ENCODE measurements around the gene LRRC4B. TPM values are rescaled to one million over a fixed set of nuclear protein-coding genes. Genes with fewer than 3 reads are reported as not detected.
"Not testable (repeated sequence)": the region's sequence is repeated elsewhere in the genome, so short reads cannot be mapped to it uniquely, and the experiment has no call there.

Gene LRRC4B
- total and polyA plus RNA-seq, 12 donors = 0.07 to 24.1 (median 1.3) TPM

DNA sequence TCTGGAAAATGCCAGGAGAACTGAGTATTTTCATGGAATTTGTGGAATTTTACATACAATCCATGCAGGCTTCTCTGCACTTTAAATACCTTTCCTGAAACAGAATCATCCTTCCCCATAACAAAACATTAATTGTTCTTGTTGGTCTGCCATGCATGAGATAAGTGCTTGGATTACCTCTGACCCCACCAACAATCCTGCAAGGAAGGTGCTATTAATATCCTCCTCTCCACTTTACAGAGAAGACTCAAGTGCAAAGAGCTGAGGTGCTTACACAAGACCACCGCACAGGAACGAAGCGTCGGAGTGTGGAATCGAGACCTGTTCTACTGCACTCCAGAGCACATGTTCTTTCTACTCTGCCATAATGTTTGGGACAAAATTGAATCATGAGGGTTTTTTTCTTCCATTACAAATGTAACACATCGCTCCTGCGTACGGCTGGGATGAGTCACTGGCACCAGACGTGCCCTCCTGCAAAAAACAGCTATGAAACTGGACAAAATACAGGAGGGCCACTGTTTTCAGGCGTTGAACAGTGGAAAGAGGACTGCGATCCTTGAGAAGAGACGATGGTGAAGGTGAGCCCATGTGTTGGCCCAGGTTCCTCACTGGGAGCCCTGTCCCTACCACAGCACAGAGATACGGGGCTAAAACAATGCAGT, 12.9 kb upstream of the LRRC4B start:
- intact Hi-C loops (cut with DNase I) = no loop called here
- Histone ChIP-seq H3K4me1 (replicated peaks in 1 of 2) (no peaks in the 10 kb centered on the region), H3K27me3 (no peaks in the 10 kb centered on the region), H3K36me3 (replicated peaks in 1 of 2) (no peaks in the 10 kb centered on the region), H3K27ac (no peak overlapping the region), H3K9me3 (replicated peaks in 1 of 3) (no peaks in the 10 kb centered on the region), H3K4me3 (no peak overlapping the region)
- TF ChIP-seq POLR2A (IDR thresholded peaks at IDR 0.05) = no peak
- TF ChIP-seq, protein P1, sequence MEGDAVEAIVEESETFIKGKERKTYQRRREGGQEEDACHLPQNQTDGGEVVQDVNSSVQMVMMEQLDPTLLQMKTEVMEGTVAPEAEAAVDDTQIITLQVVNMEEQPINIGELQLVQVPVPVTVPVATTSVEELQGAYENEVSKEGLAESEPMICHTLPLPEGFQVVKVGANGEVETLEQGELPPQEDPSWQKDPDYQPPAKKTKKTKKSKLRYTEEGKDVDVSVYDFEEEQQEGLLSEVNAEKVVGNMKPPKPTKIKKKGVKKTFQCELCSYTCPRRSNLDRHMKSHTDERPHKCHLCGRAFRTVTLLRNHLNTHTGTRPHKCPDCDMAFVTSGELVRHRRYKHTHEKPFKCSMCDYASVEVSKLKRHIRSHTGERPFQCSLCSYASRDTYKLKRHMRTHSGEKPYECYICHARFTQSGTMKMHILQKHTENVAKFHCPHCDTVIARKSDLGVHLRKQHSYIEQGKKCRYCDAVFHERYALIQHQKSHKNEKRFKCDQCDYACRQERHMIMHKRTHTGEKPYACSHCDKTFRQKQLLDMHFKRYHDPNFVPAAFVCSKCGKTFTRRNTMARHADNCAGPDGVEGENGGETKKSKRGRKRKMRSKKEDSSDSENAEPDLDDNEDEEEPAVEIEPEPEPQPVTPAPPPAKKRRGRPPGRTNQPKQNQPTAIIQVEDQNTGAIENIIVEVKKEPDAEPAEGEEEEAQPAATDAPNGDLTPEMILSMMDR (IDR thresholded peaks at IDR 0.05) = no peak
- 74 to 79% (median 75%) methylated on average over 13 of the region's 13 CpGs for WGBS, 4 donors
- DNase-seq = no peak

DNA sequence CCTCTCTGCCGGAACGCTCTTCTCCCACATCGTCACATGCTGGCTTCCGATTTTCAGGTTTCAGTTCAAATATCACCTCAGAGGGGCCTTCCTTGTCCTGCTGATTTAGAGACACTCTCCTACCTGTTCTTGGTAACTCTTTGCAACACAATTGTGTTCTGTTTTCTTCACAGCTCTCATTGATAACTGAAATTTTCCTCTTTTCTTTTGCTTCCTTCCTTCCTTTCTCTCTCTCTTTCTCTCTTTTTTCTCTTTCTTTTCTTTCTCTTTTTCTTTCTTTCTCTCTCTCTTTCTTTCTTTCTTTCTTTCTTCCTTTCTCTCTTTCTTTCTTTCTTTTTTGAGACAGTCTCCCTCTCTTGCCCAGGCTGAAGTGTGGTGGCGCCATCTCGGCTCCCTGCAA, 12.0 kb upstream of the LRRC4B start:
- intact Hi-C loops (cut with DNase I) = no loop called here
- Histone ChIP-seq H3K9me3 (replicated peaks in 1 of 3) (no peaks in the 10 kb centered on the region), H3K4me3 (no peak overlapping the region), H3K27ac (no peak overlapping the region), H3K4me1 (replicated peaks in 1 of 2) (no peaks in the 10 kb centered on the region), H3K36me3 (replicated peaks in 1 of 2) (no peaks in the 10 kb centered on the region), H3K27me3 (no peaks in the 10 kb centered on the region)
- 90 to 92% (median 91%) methylated on average over 6 of the region's 6 CpGs for WGBS, 4 donors
- no peak for DNase-seq
- no peak for TF ChIP-seq POLR2A (IDR thresholded peaks at IDR 0.05)

DNA sequence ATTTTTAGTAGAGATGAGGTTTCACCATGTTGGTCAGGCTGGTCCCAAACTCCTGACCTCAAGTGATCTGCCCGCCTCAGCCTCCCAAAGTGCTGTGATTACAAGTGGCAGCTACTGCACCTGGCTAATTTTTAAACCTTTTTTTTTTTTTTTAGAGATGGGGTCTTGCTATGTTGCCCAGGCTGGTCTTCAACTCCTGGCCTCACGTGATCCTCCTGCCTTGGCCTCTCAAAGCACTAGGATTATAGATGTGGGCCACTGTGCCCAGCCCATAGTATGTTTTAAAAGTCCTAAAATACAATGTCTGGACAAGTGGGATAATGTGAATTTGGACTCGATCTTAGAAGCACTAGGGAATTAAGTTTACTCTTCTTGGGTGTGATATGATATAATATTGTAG, 8.5 kb upstream of the LRRC4B start:
- DNase-seq; H3K9me3 ChIP-seq (replicated peaks in 1 of 3); H3K27me3 ChIP-seq; H3K4me1 ChIP-seq (replicated peaks in 1 of 2); intact Hi-C loops (cut with DNase I); H3K27ac ChIP-seq; H3K36me3 ChIP-seq (replicated peaks in 1 of 2); H3K4me3 ChIP-seq: not testable (repeated sequence)
- 73 to 86% (median 80%) methylated on average over 2 to 3 of the region's 3 CpGs; no CpG with 5 or more reads in 1 of the 4 donors for WGBS, 4 donors

DNA sequence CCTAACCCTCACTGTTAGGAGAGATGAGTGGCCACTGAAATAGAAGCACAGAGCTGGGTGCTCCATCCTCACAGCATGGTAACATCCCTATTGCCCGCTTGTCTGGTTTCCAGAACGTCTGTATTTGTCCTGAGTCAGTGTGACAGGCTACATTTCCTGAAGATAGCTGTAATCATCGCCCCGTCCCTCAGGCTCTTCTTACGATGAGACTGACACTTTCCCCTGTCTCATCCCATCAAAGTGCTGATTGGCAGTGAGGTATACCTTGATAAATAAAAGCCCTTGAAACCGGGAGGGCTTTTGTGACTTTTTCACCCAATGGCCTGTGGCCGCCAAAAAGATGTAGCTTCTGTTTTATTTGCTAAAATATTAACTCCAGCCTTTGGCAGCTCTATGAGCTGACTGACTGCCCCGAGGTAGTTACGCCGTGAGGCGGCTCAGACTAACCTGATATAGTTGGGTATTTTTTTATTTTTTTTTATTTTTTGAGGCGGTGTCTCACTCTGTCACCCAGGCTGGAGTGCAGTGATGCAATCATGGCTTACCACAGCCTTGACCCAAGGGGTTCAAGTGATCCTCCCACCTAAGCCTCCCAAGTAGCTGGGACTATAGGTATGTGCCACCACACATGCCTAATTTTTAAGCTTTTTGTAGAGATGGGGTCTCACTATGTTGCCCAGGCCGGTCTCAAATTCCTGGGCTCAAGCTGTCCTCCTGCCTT, 5.7 kb upstream of the LRRC4B start:
- Histone ChIP-seq H3K4me3 (no peak overlapping the region), H3K27ac (no peak overlapping the region), H3K9me3 (replicated peaks in 1 of 3) (no peaks in the 10 kb centered on the region), H3K27me3 (no peaks in the 10 kb centered on the region), H3K36me3 (replicated peaks in 1 of 2) (no peaks in the 10 kb centered on the region), H3K4me1 (replicated peaks in 1 of 2) (no peaks in the 10 kb centered on the region)
- intact Hi-C loops (cut with DNase I) = no loop called here
- TF ChIP-seq, protein P1 (IDR thresholded peaks at IDR 0.05) = no peak
- no peak for TF ChIP-seq POLR2A (IDR thresholded peaks at IDR 0.05)
- DNase-seq = no peak
- 75 to 83% (median 79%) methylated on average over 13 of the region's 13 CpGs for WGBS, 4 donors

DNA sequence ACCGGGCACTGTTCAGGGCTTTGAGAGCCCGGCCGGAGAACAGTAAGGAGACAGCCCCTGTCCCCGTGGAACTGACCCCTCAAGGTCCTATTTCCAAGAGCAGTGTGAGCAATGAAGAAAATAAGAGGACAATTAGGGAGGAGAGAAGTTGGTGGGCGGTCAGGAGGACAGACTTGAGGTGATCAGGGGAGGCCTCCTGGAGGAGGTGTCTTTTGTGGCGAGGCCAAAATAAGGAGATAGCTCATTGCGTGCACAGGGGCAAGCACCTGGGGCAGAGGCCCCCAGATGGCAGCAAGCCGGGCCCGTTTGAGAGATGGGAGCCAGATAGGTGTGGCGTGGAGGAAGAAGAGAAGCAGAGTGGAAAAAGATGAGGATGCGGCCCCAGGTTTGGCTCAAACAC, 2.8 kb upstream of the LRRC4B start:
- no peak for DNase-seq
- H3K27ac ChIP-seq = no peak overlapping the region
- 71 to 83% (median 73%) methylated on average over 11 of the region's 11 CpGs for WGBS, 4 donors
- no peaks in the 10 kb centered on the region for H3K9me3 ChIP-seq (replicated peaks in 1 of 3)
- intact Hi-C loops (cut with DNase I) = no loop called here
- no peak overlapping the region for H3K4me3 ChIP-seq
- peaks cover 14% of the 10 kb centered on the region for H3K27me3 ChIP-seq
- no peaks in the 10 kb centered on the region for H3K4me1 ChIP-seq (replicated peaks in 1 of 2)
- TF ChIP-seq, protein P1 (IDR thresholded peaks at IDR 0.05) = no peak
- no peak for TF ChIP-seq POLR2A (IDR thresholded peaks at IDR 0.05)
- H3K36me3 ChIP-seq (replicated peaks in 1 of 2) = no peaks in the 10 kb centered on the region

Data from adrenal gland (tissue), 12 donors.